ENCODE results near the gene GALR2.

GALR2 gene

DNA sequence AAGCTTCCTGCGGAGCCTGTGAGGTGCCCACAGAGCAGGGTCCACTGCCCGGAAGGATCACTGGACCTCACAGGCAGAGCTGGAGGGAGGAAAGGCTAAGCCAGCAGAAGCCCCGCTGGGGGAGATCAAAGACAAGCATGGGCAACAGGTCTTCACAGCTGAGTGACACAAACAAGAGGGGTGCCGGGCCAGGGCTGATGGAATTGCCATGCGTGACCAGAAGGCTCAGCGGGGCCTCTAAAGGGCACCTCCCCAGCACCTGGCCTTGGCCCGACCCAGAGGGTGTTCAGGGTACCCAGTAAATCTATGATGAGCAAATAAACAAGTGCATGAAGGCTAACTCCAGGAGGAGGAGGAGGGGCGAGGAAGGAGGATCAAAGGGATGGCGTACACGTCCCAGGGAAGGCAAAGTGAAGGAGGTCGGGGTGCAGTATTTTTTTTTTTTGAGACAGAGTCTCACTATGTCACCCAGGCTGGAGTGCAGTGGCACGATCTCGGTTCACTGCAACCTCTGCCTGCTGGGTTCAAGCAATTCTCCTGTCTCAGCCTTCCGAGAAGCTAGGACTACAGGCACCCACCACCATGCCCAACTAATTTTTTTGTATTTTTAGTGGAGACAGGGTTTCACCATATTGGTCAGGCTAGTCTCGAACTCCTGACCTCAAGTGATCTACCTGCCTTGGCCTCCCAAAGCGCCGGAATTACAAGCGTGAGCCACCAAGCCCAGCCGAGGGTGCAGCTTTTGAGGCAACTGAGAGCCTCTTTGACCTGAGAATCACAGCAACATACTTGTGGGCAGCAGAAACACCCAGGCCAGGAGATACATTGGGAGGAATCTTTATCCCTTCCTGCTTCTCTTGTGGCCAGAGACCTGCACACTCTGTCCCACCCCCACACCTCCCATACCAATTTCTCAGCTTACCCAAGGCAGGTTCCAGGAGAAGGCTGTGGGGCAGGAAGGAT is 45.1 kb downstream of the GALR2 start:
- TF ChIP-seq CTCF (IDR thresholded peaks at IDR 0.05; ENCODE audit: low read depth, low read length, missing control alignments), result no peak
- no peak overlapping the region for H3K4me3 ChIP-seq (ENCODE audit: low read depth, low read length)
- DNase-seq (ENCODE audit: low read depth), result no peak

GRCh38 chr17:76120658-76121008 is 46.1 kb downstream of the GALR2 start:
- no peak overlapping the region for H3K4me3 ChIP-seq (ENCODE audit: low read depth, low read length)
- DNase-seq (ENCODE audit: low read depth), result no peak
- TF ChIP-seq CTCF (IDR thresholded peaks at IDR 0.05; ENCODE audit: low read depth, low read length, missing control alignments), result no peak

GRCh38 chr17:76121932-76122430 is 47.4 kb downstream of the GALR2 start:
- H3K4me3 ChIP-seq (ENCODE audit: low read depth, low read length), result peak overlapping the region; percentile 47
- no peak for DNase-seq (ENCODE audit: low read depth)
- no peak for TF ChIP-seq CTCF (IDR thresholded peaks at IDR 0.05; ENCODE audit: low read depth, low read length, missing control alignments)

DNA sequence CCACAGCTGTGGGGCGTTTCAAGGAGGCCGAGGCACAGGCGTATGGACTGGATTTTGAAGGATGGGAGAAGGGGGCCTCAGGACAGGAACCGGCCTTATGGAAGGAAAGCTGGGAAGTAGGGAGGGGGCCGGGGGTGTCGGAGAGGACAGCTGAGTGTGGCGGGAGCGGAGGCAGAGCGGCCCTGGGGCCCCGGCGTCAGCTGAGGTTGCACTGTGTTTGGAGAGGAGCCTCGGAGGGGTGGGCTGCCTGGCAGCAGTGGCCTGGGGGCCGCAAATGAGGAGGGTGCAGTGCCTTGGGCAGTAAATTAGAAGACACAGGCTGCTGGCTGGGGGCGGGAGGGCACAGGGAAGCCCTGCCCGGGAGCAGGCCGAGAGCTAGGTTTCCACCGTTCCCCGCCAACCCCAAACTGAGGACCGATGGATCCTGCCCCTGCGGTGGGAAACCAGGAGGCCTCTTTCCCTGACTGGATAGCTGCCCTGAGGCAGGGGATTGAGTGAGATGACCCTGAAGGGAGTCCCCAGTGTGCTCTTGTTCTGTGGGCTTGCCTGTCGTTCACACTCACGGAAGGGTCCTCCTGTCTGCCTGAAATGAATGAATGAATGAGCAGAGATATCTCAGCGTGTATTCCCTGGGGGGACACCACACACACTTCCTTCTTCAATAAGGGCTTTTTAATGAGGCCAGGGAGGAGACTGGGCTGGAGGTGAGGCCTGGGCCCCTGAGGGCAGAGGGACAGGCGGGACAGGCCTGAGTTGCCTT is 48.0 kb downstream of the GALR2 start:
- DNase-seq (ENCODE audit: low read depth), result no peak
- no peak overlapping the region for H3K4me3 ChIP-seq (ENCODE audit: low read depth, low read length)

DNA sequence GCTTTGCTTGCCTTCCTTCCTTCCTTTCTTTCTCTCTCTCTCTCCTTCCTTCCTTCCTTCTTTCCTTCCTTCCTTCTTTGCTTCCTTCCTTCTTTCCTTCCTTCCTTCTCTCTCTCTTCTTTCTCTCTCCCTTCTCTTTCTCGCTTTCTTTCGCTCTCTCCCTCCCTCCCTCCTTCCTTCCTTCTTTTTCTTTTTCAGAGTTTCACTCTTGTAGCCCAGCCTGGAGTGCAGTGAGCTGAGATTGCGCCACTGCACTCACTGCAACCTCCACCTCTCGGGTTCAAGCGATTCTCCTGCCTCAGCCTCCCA is 48.6 kb downstream of the GALR2 start:
- H3K4me3 ChIP-seq (ENCODE audit: low read depth, low read length), result no peak overlapping the region
- DNase-seq (ENCODE audit: low read depth), result no peak
- no peak for TF ChIP-seq CTCF (IDR thresholded peaks at IDR 0.05; ENCODE audit: low read depth, low read length, missing control alignments)

More for the DNA sequence above, 48.0 kb downstream of the GALR2 start:
- TF ChIP-seq CTCF (IDR thresholded peaks at IDR 0.05; ENCODE audit: low read depth, low read length, missing control alignments), result no peak

DNA sequence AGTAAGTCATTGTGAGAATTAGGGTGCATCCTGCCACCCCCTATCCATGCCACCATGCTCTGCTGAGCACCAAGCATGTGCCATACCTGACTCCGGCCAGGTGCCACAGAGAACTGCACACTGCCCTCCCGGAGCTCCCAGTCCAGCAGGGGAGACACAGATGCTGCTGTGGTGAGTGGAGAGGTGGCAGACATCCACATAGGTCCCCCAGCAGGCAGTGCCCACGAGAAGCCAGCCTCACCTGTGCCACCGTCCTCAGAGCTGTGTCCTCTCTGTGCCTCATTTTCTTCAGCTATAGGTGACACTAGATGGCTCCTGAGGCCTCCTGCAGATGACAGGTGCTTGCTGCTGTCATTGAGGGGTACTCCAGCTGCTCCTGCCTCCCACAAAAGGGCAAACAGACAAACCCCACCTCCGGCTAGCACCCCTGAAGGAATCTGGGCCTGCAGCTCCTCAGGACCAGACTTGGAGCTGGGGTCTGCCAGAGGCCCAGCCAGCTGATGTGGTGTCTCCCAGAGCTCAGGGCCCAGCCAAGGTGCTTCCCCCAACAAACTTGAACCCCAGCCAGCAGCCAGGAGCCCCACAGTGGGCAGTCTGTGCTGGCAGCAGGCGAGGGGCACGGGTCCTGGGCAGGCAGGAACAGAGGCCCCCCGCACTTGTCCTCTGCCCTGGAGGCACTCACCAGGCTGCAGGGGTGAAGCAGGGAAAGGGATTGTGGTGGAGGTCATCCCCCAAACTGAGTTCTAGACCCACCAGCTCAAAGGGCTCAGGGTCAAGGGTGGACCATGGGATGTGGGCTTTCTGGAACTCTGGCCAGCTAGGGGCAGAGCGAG is 49.4 kb downstream of the GALR2 start:
- peak; percentile 32 for TF ChIP-seq CTCF (IDR thresholded peaks at IDR 0.05; ENCODE audit: low read depth, low read length, missing control alignments)
- DNase-seq (ENCODE audit: low read depth), result no peak
- no peak overlapping the region for H3K4me3 ChIP-seq (ENCODE audit: low read depth, low read length)
